Activated effector memory CD4-positive, alpha-beta T cell treated with Interleukin-2 at 50 U/mL for 16 hours (primary cell): Measurements from ENCODE around the gene CALU.

ENCODE experiments used
- DNase-seq: peaks from one replicate; pipeline ENCODE4 v3.0.0-alpha.2; 2020

The CALU gene

GRCh38 chr7:128790315-128791041 is 51.3 kb downstream of the CALU start:
- DNase-seq, result no peak

- peak; percentile 73 for DNase-seq
Measured at GRCh38 chr7:128791121-128791971, 52.2 kb downstream of the CALU start, which contains the start of gene CCDC136. TSS of gene CCDC136 (plus strand) at chr7:128791968. CDS start at chr7:128792412, 444 bp downstream.

DNA sequence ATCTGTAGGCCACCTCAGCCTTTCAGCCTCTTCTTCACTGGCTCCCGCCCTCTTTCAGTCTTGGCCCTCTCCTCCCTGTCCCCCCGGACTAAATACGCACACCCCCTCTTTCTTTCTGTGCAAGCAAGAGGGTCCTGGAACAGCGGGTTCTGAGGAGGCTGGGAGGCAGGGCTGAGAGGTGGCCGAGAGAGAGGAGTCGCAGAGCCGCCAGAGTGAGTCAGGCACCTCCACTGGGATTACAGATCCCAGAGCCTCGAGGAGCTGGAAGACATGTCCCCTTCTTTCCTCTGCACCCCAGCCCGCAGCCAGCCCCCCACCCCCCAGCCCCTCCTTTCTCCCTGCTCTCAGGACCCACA is 52.8 kb downstream of the CALU start:
- DNase-seq, result no peak

GRCh38 chr7:128792471-128793180 is 53.5 kb downstream of the CALU start:
- no peak for DNase-seq

DNA sequence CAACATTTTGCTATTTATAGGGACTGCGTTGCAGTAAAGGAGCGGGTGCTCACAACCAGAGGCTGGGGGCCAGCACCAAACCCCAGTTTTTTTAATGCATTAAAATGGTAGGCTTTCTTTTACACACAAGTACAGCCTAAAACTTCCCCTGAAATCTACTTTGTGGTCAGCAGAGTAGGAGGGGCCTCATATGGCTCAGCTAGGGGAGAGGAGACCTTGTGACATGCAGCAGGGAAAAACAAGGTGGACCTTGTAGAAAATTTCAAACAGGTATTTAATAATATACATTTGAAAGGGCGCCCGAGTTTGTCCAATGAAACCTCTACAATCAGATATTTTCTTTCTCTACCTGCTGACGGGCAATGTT is 54.0 kb downstream of the CALU start:
- no peak for DNase-seq

DNA sequence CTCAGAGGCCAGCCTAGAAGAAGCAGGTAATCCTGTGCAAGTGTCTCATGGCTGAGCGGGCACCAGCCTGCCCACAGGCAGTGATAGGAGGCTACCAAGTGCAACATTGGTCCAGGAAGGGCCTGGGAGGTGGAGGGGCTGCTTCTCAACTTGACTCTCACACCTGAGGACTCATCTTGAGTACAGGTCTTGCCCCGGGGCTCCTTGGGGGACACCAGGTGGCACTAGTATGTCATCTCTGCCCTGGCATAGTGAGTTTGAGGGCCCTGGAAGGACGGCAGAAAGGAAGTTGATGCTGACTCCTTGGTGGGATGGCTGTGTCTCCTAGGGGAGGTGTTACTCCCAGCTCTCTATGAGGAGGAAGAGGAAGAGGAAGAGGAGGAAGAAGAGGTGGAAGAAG is 54.9 kb downstream of the CALU start:
- DNase-seq, result no peak

- no peak for DNase-seq
Measured at GRCh38 chr7:128794436-128794835, 55.3 kb downstream of the CALU start.

GRCh38 chr7:128795129-128795528 is 56.0 kb downstream of the CALU start:
- DNase-seq, result no peak

- no peak for DNase-seq
Measured at GRCh38 chr7:128796327-128796726, 57.2 kb downstream of the CALU start.

DNA sequence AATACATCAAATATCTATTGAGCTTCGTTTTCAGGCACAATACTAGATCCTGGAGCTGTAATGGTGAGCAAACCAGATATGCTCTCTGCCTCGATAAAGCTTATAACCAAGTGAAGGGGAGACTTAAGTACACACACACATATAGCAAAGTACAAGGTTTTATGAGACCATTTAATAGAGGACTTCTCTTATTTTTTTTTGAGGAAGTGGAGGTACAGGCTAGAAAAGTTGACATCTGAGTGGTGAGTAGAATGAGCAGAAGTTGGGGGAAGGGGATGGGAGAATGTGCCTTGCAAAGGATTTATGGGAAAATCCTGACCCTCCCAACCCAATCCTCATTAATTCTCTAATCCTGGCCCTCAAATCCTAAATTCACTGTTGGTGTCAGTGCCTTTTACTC is 60.3 kb downstream of the CALU start:
- DNase-seq, result no peak

GRCh38 chr7:128800567-128800966 is 61.4 kb downstream of the CALU start:
- no peak for DNase-seq

- no peak for DNase-seq
Measured at GRCh38 chr7:128801003-128801402, 61.8 kb downstream of the CALU start.

DNA sequence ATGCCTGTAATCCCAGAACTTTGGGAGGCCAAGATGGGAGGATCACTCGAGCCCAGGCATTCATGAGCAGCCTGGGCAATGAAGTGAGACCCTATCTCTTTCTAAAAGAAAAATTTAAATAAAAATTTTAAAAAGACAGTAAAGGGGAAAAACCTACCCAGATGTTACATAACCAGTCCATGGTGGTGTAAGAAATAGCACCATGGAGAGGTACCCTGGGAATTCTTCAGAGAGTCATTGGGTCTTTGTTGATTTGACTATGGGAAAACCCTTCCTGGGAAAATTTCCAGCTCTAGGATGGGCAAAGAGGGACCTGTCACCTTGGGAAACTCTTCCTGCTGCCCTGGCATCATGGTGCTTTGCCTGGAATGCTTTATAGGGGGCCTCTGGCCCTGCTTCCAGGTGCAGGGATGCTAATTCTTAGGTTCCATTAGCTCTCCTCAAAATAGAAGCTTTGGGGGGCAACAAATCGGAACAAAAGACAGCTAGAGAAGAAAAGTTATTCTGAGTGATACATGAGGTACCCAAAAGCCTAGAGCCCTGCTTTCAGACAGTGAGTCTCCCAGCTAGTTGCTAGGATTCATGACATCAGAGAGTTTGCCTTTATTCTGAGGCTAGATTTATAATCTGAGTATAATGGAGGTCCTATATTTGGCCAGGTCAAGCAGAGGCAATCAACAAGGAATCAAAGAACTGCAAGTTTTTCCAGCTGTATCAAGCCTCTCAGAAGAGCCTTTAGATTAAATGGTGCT is 62.7 kb downstream of the CALU start:
- no peak for DNase-seq

DNA sequence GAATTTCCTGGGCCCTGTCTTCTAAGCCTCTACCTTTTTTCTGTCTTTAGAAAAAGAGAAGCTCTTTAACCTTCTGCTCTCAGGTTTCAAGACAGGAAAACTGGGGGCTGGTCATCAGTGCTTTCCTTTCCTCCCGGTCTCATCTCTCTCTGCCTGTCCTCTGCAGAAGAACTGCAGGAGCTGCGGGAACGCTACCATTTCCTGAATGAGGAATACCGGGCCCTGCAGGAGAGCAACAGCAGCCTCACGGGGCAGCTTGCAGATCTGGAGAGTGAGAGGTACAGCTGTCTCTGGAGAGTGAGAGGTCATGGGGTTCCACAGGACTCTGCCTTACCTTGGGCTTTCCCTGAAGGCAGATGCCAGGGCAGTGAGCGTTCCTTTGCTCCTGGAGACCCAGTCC is 65.3 kb downstream of the CALU start:
- DNase-seq, result no peak

DNA sequence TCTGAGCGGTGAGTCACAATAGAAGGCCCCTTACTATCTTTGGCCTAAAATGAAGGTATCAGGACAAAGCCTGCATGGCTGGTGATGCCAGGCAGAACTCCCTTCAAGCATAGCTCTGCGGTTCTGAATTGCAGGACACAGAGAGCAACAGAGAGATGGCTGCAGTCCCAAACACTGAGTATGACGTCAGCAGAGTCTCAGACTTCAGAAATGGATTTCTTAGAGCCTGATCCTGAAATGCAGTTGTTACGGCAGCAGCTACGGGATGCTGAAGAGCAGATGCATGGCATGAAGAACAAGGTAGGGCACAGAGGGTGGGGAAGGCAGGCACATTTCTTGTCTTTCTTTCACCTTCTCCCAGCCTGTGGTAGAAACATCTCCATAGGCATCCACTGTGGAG is 66.1 kb downstream of the CALU start:
- no peak for DNase-seq

DNA sequence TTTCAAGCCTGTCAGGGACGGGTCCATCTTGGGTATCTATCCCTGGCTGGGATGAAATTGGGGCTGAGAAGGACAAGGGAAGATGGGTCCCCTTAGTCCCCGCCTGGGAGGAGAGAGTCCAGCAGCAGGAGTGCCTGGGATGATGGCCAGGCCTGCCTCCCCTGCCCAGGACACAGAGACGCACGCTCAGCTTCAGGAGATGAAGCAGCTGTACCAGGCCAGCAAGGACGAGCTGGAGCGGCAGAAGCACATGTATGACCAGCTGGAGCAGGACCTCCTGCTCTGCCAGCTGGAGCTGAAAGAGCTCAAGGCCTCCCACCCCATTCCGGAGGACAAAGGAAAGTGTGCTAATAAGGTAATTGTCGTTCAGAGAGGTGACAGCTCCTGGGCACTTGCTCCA is 68.0 kb downstream of the CALU start:
- no peak for DNase-seq

GRCh38 chr7:128809363-128809762 is 70.2 kb downstream of the CALU start:
- no peak for DNase-seq

GRCh38 chr7:128810473-128810872 is 71.3 kb downstream of the CALU start:
- no peak for DNase-seq

- DNase-seq, result no peak
Measured at GRCh38 chr7:128810997-128811396, 71.8 kb downstream of the CALU start.

DNA sequence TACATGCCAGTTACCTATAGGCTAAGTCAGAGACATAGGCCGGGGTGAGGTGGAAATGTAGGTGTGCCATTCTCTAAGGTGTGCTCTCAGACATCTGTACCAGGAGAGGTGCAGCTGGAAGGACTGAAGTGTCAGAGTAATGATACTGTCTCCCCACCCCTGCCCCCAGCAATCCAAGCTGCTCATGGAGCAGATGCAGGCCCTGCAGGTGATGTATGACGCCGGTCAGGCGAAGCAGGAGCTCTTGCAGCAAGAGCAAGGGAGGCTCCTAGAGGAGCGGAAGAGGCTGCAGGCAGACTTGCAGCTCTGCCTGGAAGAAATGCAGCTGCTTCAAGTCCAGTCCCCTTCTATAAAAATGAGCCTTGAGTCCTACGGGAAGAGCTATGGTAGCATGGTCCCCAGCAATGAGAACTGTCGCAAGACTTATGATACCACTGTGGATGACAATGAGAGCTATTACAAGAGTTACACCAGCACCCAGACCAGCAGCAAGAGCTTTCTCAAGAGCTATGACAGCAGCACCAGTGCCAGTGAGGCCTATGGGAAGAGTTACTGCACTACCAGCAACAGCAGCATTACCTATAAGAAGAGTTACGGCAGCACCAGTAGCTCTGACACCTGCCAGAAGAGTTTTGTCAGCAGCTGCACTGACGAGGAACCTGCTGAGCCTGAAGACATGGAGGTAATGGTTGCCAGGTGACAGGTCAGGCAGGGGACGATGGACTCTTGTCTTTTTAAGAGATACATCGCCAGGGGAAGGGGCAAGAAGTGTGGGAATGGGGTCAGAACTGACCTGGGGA is 72.7 kb downstream of the CALU start:
- DNase-seq, result no peak

- DNase-seq, result no peak
Measured at GRCh38 chr7:128812514-128813168, 73.5 kb downstream of the CALU start.

GRCh38 chr7:128814499-128814898 is 75.3 kb downstream of the CALU start:
- DNase-seq, result no peak
